ENCODE measurements around the gene KCNE3. TPM values are rescaled to one million over a fixed set of nuclear protein-coding genes. Genes with fewer than 3 reads are reported as not detected.

KCNE3 gene
- total and polyA plus RNA-seq, 9 donors, result 3.1 to 19.9 (median 16.0) TPM

- H3K4me3 ChIP-seq, result no peak overlapping the region
- 5 to 11% (median 6%) methylated on average over 8 of the region's 8 CpGs for WGBS, 3 donors
- H3K27ac ChIP-seq, result peak overlapping the region in 1 of 2 donors; percentile 82
- TF ChIP-seq POLR2A (IDR thresholded peaks at IDR 0.05) (no peak), CTCF (IDR thresholded peaks at IDR 0.05) (no peak), EP300 (IDR thresholded peaks at IDR 0.05) (no peak)
- DNase-seq, result no peak
- no peaks in the 10 kb centered on the region for H3K9me3 ChIP-seq
- H3K4me1 ChIP-seq (ENCODE audit: insufficient read depth), result peaks cover 12% of the 10 kb centered on the region
- no peaks in the 10 kb centered on the region for H3K27me3 ChIP-seq
- no peaks in the 10 kb centered on the region for H3K36me3 ChIP-seq
- intact Hi-C loops (cut with DNase I), result loop anchor here in 2 of 4 donors (5.0 to 10.0 kb wide), 2 partner anchors 48 to 186 kb away; partner anchors contain the start of gene PGM2L1 (in 2 of the 2)
Observed at GRCh38 chr11:74443071-74443864, 24.1 kb downstream of the KCNE3 start.

- Histone ChIP-seq H3K27me3 (no peaks in the 10 kb centered on the region), H3K4me1 (ENCODE audit: insufficient read depth) (peaks cover 12% of the 10 kb centered on the region), H3K9me3 (no peaks in the 10 kb centered on the region), H3K27ac (peak overlapping the region in 1 of 2 donors; percentile 82), H3K36me3 (no peaks in the 10 kb centered on the region), H3K4me3 (no peak overlapping the region)
- WGBS, 3 donors, result 37 to 42% (median 40%) methylated on average over 3 of the region's 3 CpGs
- no peak for DNase-seq
- intact Hi-C loops (cut with DNase I), result loop anchor here in 2 of 4 donors (5.0 to 10.0 kb wide), 2 partner anchors 48 to 185 kb away; partner anchors contain the start of gene PGM2L1 (in 2 of the 2)
- TF ChIP-seq POLR2A (IDR thresholded peaks at IDR 0.05) (no peak), EP300 (IDR thresholded peaks at IDR 0.05) (no peak)
Observed at GRCh38 chr11:74442636-74443035, 24.7 kb downstream of the KCNE3 start.

- Histone ChIP-seq H3K4me3 (no peak overlapping the region), H3K4me1 (ENCODE audit: insufficient read depth) (peaks cover 4% of the 10 kb centered on the region), H3K27ac (no peak overlapping the region), H3K9me3 (no peaks in the 10 kb centered on the region), H3K27me3 (no peaks in the 10 kb centered on the region), H3K36me3 (no peaks in the 10 kb centered on the region)
- no peak for TF ChIP-seq POLR2A (IDR thresholded peaks at IDR 0.05)
- no peak for TF ChIP-seq EP300 (IDR thresholded peaks at IDR 0.05)
- no peak for TF ChIP-seq CTCF (IDR thresholded peaks at IDR 0.05)
- intact Hi-C loops (cut with DNase I), result no loop called here
- WGBS, 3 donors, result 94 to 97% (median 94%) methylated on average over 1 of the region's 1 CpG
- no peak for DNase-seq
Observed at GRCh38 chr11:74438681-74439080, 28.7 kb downstream of the KCNE3 start.

- Histone ChIP-seq H3K27ac (no peak overlapping the region), H3K4me1 (ENCODE audit: insufficient read depth) (peaks cover 2% of the 10 kb centered on the region), H3K27me3 (no peaks in the 10 kb centered on the region), H3K36me3 (no peaks in the 10 kb centered on the region), H3K9me3 (no peaks in the 10 kb centered on the region), H3K4me3 (no peak overlapping the region)
- TF ChIP-seq EP300 (IDR thresholded peaks at IDR 0.05), result no peak
- no peak for TF ChIP-seq CTCF (IDR thresholded peaks at IDR 0.05)
- TF ChIP-seq POLR2A (IDR thresholded peaks at IDR 0.05), result no peak
- no peak for DNase-seq
- 84 to 97% (median 89%) methylated on average over 1 of the region's 1 CpG for WGBS, 3 donors
- intact Hi-C loops (cut with DNase I), result no loop called here
Observed at GRCh38 chr11:74437441-74438042, 29.8 kb downstream of the KCNE3 start.
